RWPE2 (cell line): ENCODE results near the gene LATS1.

Experiments
- ATAC-seq: fragments of 200-7000 bp; cut with Tn5 transposase; 3 replicates; pipeline ENCODE4 v1.9.1; 2021; ENCODE audit warnings: low read depth
- DNase-seq: peaks from one replicate; pipeline ENCODE4 v3.0.0-alpha.2; 2020; ENCODE audit warnings: low spot score
- H3K27ac ChIP-seq: fragments of 450-650 bp; 2 replicates; pipeline ENCODE4 v1.5.1; 2017; ENCODE audit warnings: mild to moderate bottlenecking; ENCODE audit not compliant: poor library complexity, severe bottlenecking
- H3K27me3 ChIP-seq: fragments of 250-450 bp; sonication (Bioruptor Pico); 2 replicates; pipeline ENCODE4 v1.5.1; 2021; ENCODE audit warnings: mild to moderate bottlenecking, moderate library complexity; ENCODE audit not compliant: insufficient read depth, poor library complexity, severe bottlenecking
- H3K36me3 ChIP-seq: fragments of 250-450 bp; sonication (Bioruptor Pico); 2 replicates; pipeline ENCODE4 v1.5.1; 2020; ENCODE audit warnings: low read depth, mild to moderate bottlenecking, moderate library complexity
- H3K4me1 ChIP-seq: fragments of 250-450 bp; sonication (Bioruptor Pico); 2 replicates; pipeline ENCODE4 v1.5.1; 2021; ENCODE audit warnings: mild to moderate bottlenecking, moderate library complexity; ENCODE audit not compliant: insufficient read depth, poor library complexity, severe bottlenecking
- H3K4me3 ChIP-seq: fragments of 250-450 bp; sonication (Bioruptor Pico); 2 replicates; pipeline ENCODE4 v1.5.1; 2021; ENCODE audit warnings: mild to moderate bottlenecking, moderate library complexity; ENCODE audit not compliant: severe bottlenecking
- H3K9me3 ChIP-seq: fragments of 250-450 bp; sonication (Bioruptor Pico); 2 replicates; pipeline ENCODE4 v1.5.1; 2021; ENCODE audit warnings: mild to moderate bottlenecking, moderate library complexity; ENCODE audit not compliant: severe bottlenecking
- TF ChIP-seq, protein P1 (sequence below): fragments of 450-650 bp; IDR thresholded peaks from one replicate; pipeline ENCODE4 v1.5.1; 2017; ENCODE audit warnings: mild to moderate bottlenecking, moderate library complexity; ENCODE audit not compliant: poor library complexity, severe bottlenecking

The LATS1 gene

DNA sequence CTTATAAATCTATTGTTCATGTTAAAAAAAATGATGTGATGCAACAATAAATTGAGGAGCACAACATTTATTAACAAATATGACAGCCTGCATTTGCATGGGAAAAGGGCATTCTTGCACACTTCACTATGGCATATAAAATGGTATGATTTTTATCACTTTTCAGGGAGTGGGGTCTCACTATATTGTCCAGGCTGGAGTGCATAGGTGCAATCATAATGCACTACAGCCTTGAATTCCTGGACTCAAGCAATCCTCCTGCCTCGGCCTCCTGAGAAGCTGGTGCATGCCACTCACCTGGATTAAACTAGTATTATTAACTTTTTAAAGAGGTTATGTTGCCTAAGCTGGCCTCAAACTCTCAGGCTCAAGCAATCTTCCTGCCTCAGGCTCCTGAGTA lies 17.0 kb upstream of the LATS1 start:
- DNase-seq (no peak), ATAC-seq (no peak)
- H3K36me3 ChIP-seq, result peaks cover 87% of the 10 kb centered on the region
- H3K27ac ChIP-seq, result no peak overlapping the region
- H3K9me3 ChIP-seq, result no peaks in the 10 kb centered on the region
- TF ChIP-seq, protein P1, sequence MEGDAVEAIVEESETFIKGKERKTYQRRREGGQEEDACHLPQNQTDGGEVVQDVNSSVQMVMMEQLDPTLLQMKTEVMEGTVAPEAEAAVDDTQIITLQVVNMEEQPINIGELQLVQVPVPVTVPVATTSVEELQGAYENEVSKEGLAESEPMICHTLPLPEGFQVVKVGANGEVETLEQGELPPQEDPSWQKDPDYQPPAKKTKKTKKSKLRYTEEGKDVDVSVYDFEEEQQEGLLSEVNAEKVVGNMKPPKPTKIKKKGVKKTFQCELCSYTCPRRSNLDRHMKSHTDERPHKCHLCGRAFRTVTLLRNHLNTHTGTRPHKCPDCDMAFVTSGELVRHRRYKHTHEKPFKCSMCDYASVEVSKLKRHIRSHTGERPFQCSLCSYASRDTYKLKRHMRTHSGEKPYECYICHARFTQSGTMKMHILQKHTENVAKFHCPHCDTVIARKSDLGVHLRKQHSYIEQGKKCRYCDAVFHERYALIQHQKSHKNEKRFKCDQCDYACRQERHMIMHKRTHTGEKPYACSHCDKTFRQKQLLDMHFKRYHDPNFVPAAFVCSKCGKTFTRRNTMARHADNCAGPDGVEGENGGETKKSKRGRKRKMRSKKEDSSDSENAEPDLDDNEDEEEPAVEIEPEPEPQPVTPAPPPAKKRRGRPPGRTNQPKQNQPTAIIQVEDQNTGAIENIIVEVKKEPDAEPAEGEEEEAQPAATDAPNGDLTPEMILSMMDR, result no peak
- no peak overlapping the region for H3K4me3 ChIP-seq
- H3K27me3 ChIP-seq, result no peaks in the 10 kb centered on the region
- no peaks in the 10 kb centered on the region for H3K4me1 ChIP-seq

DNA sequence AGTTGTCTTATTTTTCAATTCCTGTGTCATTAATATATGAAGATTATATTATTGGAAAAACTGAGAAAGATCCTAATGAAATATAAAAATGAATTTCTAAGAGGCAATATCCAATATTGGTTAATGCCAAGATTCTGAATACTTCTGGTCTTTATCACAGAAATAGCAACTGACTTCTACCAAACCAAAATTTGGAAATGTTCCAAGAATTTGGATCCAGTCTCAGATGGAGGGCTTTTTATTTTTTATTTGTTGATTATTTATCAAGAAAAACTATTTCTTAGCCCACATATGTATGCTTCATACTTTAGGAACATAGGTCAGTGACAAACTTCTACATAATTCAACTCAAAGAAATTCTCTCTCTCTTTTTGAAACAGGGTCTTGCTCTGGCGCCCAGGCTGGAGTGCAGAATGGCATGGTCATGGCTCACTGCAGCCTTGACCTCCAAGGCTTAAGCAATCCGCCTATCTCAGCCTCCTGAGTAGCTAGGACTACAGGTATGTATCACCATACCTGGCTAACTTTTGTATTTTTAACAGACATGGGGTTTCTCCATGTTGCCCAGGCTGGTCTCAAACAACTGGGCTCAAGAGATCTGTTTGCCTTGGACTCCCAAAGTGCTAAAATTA lies 15.3 kb upstream of the LATS1 start:
- no peak for ATAC-seq
- peaks cover 80% of the 10 kb centered on the region for H3K36me3 ChIP-seq
- TF ChIP-seq, protein P1, result no peak

DNA sequence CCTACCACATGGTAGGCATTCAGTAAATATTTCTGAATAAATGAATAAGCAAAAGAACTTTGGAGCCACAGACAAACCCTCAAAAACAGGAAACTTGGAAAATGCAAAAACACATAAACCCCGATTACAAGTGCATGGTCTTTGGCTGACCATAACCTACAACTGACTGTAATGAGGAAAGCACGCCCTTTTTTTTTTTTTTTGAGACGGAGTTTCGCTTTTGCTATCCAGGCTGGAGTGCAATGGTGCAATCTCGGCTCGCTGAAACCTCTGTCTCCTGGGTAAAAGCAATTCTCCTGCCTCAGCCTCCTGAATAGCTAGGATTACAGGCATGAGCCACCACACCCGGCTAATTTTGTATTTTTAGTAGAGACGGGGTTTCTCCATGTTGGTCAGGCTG lies 11.9 kb upstream of the LATS1 start:
- DNase-seq (no peak), ATAC-seq (no peak)
- no peaks in the 10 kb centered on the region for H3K9me3 ChIP-seq
- no peak overlapping the region for H3K27ac ChIP-seq
- H3K4me3 ChIP-seq, result no peak overlapping the region
- H3K27me3 ChIP-seq, result no peaks in the 10 kb centered on the region
- H3K36me3 ChIP-seq, result peaks cover 83% of the 10 kb centered on the region
- TF ChIP-seq, protein P1, result no peak
- no peaks in the 10 kb centered on the region for H3K4me1 ChIP-seq

More for the DNA sequence above, 15.3 kb upstream of the LATS1 start:
- Histone ChIP-seq H3K27ac (no peak overlapping the region), H3K27me3 (no peaks in the 10 kb centered on the region), H3K9me3 (no peaks in the 10 kb centered on the region), H3K4me3 (no peak overlapping the region), H3K4me1 (no peaks in the 10 kb centered on the region)
- no peak for DNase-seq

DNA sequence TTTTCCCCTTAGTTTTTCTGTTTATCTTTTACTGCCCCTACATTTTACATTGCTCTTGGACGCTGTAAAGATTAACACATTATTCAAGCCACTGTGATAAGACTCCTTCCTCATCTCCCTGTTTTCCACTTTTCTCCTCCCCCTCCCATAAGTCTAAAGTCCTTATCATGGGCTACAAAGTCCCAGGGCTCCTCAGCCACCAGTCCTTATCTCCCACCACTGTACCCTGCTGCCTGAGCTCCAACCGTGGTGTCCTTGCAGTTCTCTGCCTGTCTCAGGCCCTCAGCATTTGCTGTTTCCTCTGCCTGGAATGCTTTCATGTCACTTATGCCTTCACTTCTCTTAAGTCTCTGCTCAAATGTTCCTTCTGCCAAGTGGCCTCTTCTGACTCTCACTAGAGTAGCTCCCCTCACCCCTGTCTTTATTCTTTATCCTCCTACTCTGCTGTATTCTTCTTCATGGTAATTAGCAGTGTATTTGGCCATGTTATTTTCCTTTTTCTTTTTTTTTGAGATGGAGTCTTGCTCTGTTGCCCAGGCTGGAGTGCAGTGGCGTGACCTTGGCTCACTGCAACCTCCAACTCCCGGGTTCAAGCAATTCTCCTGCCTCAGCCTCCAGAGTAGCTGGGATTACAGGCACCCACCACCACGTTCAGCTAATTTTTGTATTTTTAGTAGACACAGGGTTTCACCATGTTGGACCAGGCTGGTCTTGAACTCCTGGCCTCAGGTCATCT lies 10.8 kb upstream of the LATS1 start:
- Histone ChIP-seq H3K4me3 (no peak overlapping the region), H3K36me3 (peaks cover 80% of the 10 kb centered on the region), H3K9me3 (no peaks in the 10 kb centered on the region), H3K27ac (no peak overlapping the region), H3K27me3 (no peaks in the 10 kb centered on the region), H3K4me1 (no peaks in the 10 kb centered on the region)
- TF ChIP-seq, protein P1, result no peak
- DNase-seq (no peak), ATAC-seq (no peak)

DNA sequence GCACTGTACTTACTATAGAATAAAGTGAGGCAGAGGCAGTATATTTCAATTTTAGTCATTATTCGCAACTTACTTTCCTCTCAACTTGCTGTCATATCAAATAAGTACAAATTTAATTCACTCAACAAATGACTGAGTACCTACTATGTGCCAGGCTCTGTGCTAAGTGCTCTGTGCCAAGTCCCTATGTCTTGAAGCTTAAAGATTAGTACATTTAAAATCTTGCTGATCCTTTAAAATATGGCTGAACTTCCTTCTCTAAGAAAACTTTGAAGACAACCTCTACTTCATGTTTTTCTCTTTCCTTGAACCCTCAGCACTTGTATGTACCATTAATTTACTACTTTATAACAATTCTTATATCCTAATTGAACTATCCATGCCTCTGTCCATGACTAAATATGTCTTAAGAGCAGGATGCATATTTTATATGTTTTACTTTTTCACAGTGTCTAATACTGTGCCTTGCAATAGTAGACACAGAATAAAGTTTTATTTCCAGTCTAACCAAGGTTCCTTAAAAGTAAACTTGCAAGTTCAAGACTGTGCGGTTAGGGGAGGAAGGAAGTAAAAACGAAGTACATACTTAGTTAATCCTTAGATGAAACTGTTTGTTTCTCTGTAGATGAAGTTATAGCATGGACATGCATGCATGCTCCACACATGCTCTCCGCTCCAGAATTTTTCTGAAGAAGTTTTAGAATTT lies 10.0 kb upstream of the LATS1 start:
- no peak for DNase-seq
- peaks cover 75% of the 10 kb centered on the region for H3K36me3 ChIP-seq
- H3K27me3 ChIP-seq, result no peaks in the 10 kb centered on the region
- H3K9me3 ChIP-seq, result no peaks in the 10 kb centered on the region
- TF ChIP-seq, protein P1, result no peak
- ATAC-seq, result no peak
- no peaks in the 10 kb centered on the region for H3K4me1 ChIP-seq
- H3K4me3 ChIP-seq, result no peak overlapping the region
- no peak overlapping the region for H3K27ac ChIP-seq
